GM21381 (cell line): ENCODE data around the gene SLC39A11.
"Not testable (repeated sequence)": the region's sequence is repeated elsewhere in the genome, so short reads cannot be mapped to it uniquely, and the experiment has no call there.

Source experiments
- ATAC-seq: cut with Tn5 transposase; IDR thresholded peaks from one replicate; pipeline ENCODE4 v1.9.1; 2021; ENCODE audit warnings: mild to moderate bottlenecking, moderate library complexity; ENCODE audit not compliant: unreplicated experiment

SLC39A11 gene

GRCh38 chr17:72927760-72928159, 164.7 kb downstream of the SLC39A11 start:
- no peak for ATAC-seq

DNA sequence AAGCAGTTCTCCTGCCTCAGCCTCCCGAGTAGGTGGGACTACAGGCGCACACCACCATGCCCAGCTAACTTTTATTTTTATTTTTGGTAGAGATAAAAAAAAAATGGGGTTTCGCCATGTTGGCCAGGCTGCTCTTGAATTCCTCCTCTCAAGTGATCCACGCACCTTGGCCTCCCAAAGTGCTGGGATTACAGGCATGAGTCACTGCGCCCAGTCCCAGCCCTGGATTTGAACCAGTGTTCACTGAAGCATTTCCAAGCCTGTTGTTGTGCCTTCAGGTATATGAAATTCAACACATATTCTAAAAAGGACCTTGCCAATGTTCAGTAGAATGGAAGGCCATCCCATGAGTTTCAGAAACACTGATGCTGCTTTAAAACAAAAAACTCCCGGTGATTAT, 165.3 kb downstream of the SLC39A11 start:
- no peak for ATAC-seq

DNA sequence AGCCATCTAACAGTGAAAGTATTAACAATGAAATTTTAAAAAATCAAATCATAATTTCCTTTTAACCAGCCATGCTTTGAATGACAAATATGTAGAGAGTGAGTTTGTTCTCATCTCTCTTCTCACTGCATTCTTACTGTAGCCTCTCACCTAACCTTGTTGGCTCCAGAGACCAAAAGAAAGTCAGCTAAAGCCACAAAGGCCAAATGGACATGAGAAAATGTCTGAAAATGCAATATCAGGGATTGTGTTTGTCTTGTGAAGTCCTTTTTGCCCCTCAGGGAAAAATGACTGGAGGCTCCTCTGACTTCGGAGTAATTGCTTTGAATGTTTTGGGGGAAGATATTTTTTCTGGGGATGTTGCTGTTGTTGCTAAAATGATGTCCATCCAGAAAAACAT, 166.3 kb downstream of the SLC39A11 start:
- no peak for ATAC-seq

- no peak for ATAC-seq
Observed at GRCh38 chr17:72924196-72924595, 168.3 kb downstream of the SLC39A11 start.

DNA sequence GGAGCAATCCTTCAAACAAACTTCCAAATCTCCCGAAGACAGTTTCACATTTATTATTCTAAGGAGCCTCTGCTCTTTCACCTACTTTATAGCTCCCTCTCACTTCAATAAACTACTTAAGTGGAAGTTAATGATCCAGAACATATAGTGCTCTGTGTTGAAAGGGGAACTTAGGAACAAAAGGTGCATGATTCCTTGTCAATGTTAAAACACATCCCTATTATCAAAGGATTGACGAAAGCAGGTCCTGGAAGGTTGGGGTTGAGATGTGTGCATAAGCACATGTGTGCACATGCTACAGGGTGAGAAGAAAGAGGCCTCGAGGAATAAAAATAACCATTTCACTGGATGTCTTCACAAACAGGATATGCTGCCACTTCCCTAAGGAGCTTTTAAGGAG, 170.3 kb downstream of the SLC39A11 start:
- no peak for ATAC-seq

DNA sequence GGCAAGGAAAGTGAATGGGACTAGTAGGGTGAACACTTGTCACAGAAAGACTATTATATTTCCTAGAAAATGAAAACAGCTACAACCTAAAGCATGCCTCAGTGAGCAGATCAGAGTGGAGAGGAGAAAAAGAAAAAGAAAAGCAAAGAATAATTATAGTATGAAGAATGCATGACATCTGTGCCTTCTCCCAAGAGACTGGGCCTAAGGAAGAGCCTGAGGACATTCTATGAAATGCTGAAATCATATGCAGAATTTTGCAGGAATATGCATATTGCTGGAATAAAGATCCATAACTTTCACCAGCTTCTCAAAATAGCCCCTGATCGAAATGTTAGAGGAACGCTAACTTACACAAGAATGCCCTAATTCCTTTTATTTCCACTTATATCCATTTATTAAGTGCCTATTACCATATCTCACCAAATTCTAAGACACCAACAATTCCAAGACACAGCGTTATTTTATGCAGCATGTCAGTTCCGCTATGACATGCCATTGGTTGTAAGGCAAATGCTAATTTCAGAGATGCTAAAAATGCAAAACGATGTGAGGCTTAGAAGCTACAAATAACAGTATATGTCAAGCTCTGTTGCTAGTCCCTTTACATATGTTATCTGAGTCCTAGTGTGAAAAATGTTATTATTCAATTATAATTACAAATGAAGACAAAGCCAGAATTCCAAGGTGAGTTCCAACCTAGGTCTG, 171.0 kb downstream of the SLC39A11 start:
- ATAC-seq: no peak

- no peak for ATAC-seq
Observed at GRCh38 chr17:72920513-72920912, 172.0 kb downstream of the SLC39A11 start.

DNA sequence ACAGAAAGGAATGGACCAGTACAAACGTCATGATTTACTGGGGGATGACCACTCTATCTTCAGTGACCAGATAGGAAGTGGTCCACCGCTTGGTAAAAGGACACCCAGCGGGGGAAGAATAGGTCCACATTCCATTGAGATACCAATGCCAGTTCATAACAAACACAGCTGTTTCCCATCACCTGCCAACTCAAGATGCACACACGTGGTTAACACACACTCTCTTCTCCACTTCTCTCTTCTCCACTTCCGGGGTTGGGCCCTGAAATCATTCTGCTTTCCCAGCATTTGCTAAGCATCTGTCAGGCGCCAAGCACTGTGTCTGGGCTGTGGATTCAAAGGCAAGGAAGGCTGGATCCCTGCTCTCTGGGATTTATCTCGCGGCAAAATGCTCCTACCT, 175.5 kb downstream of the SLC39A11 start:
- no peak for ATAC-seq

- no peak for ATAC-seq
Observed at GRCh38 chr17:72915625-72916081, 176.8 kb downstream of the SLC39A11 start.

- no peak for ATAC-seq
Observed at GRCh38 chr17:72913142-72913682, 179.3 kb downstream of the SLC39A11 start.

- ATAC-seq: no peak
Observed at GRCh38 chr17:72906306-72906705, 186.2 kb downstream of the SLC39A11 start.

DNA sequence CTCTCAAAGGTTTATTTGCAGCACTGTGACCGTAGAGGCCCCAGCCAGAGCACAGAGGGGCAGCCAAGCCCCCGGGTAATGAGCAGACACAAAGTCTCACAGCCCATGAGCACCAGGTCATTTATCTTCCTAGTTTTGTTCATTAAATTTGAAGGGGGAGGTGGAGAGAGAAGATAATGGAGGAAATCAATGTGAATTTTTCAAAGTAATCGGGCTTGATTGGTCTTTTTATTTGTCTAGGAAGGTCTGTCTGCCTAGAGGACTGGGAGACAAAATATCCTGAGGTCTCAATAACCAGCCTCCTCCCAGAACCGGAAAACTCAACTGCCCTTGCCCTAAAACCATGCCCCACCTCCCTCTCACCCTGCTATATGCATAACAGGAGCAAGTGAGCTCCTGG, 189.0 kb downstream of the SLC39A11 start:
- no peak for ATAC-seq

- no peak for ATAC-seq
Observed at GRCh38 chr17:72901657-72902056, 190.8 kb downstream of the SLC39A11 start.

GRCh38 chr17:72901083-72901482, 191.4 kb downstream of the SLC39A11 start:
- no peak for ATAC-seq

DNA sequence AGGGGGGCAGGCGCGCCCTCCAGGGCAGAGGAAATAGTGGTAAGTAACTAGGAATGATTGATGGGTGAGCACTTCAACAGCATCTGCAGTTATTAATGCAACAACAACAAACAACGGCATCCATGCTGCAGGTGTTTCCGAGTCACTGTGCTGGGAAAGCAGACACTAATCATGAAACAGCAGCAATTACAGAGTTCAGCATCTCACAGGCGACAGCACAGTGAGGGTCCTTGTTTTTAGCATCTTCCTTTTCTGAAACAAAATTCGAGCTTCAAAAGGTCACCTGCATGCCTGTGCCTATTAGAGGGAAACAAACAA, 191.9 kb downstream of the SLC39A11 start:
- ATAC-seq: no peak

GRCh38 chr17:72898725-72899124, 193.8 kb downstream of the SLC39A11 start:
- no peak for ATAC-seq

GRCh38 chr17:72896288-72896687, 196.2 kb downstream of the SLC39A11 start:
- not testable (repeated sequence) for ATAC-seq

DNA sequence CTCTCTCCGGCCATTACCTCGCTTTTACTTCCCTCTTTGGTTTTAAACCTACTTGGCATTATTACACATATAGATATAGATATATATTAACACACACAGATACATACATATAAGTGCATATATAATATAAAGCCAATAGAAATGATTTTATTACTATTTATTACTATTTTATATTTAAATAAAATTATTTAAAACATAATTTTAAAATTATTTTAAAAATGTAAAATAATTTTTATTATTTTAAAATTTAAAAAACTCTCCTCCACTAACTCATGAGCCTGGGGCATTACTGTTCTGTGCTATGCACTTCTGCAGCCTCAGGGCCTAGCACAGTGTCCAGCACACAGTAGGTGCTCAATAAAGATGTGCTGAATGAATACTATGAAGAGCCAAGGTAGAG, 200.9 kb downstream of the SLC39A11 start:
- ATAC-seq: no peak

GRCh38 chr17:72890711-72891110, 201.8 kb downstream of the SLC39A11 start:
- ATAC-seq: no peak

DNA sequence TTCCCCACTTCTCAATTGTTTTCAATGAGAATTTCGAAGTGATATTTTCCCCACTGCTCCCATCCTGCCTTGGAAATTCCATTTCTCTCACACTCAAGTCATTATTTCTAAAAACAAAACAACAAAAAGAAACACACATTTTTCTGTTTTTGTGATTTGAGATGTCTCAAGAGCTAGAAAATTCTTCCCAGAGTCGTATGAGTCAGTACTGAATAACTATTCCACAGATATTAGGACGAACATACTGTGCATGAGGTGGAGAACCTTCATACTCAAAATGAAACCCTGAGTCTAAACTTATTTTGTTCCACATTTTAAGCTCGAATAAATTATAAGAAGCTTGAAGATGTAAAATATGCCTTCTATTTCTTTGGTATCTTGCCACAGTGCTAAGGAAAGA, 204.6 kb downstream of the SLC39A11 start:
- ATAC-seq: no peak

GRCh38 chr17:72887322-72887721, 205.2 kb downstream of the SLC39A11 start:
- ATAC-seq: no peak

GRCh38 chr17:72886622-72887021, 205.9 kb downstream of the SLC39A11 start:
- ATAC-seq: no peak

GRCh38 chr17:72884066-72884465, 208.4 kb downstream of the SLC39A11 start:
- ATAC-seq: no peak
